Neural cell (in vitro differentiated cells): ENCODE measurements around the gene PPP3R1. TPM values are rescaled to one million over a fixed set of nuclear protein-coding genes. Genes with fewer than 3 reads are reported as not detected.

Experiments
- H2AFZ ChIP-seq: fragments of 200-600, 300-800 bp; sonication (generic), shearing (Covaris generic); 2 replicates; pipeline ENCODE4 v1.6.0; 2014; ENCODE audit warnings: low read depth, mild to moderate bottlenecking, antibody characterized with exemption, low read length, moderate library complexity
- H3F3A ChIP-seq: fragments of 200-600 bp; shearing (Covaris generic); 2 replicates; pipeline ENCODE4 v1.6.1; 2016; ENCODE audit warnings: mild to moderate bottlenecking, moderate library complexity, mixed read lengths, antibody characterized with exemption, low read length; ENCODE audit not compliant: insufficient read depth, poor library complexity, severe bottlenecking
- H3K27ac ChIP-seq: fragments of 200-600, 300-800 bp; sonication (generic), shearing (Covaris generic); 2 replicates; pipeline ENCODE4 v1.5.1; 2014; ENCODE audit warnings: mild to moderate bottlenecking, low read length, moderate library complexity
- H3K27me3 ChIP-seq: fragments of 300-800, 200-600 bp; sonication (generic), shearing (Covaris generic); 2 replicates; pipeline ENCODE4 v1.6.0; 2014; ENCODE audit warnings: mild to moderate bottlenecking, low read depth, low read length, moderate library complexity; ENCODE audit not compliant: insufficient read depth
- H3K36me3 ChIP-seq: fragments of 300-800, 200-600 bp; sonication (generic), shearing (Covaris generic); 2 replicates; pipeline ENCODE4 v1.5.1; 2014; ENCODE audit warnings: mild to moderate bottlenecking, antibody characterized with exemption, low read length, moderate library complexity; ENCODE audit not compliant: insufficient read depth
- H3K4me2 ChIP-seq: fragments of 300-800, 200-600 bp; sonication (generic), shearing (Covaris generic); 2 replicates; pipeline ENCODE4 v1.6.0; 2014; ENCODE audit warnings: mild to moderate bottlenecking, low read length
- H3K4me3 ChIP-seq: fragments of 300-800, 200-600 bp; sonication (generic), shearing (Covaris generic); 2 replicates; pipeline ENCODE4 v1.5.1; 2014; ENCODE audit warnings: mild to moderate bottlenecking, low read length, moderate library complexity
- H3K79me2 ChIP-seq: fragments of 200-600 bp; shearing (Covaris generic); replicated peaks from 2 replicates; pipeline ENCODE4 v1.6.0; 2014; ENCODE audit warnings: mild to moderate bottlenecking, low read length, moderate library complexity; ENCODE audit not compliant: insufficient read depth
- H3K9ac ChIP-seq: fragments of 300-800, 200-600 bp; sonication (generic), shearing (Covaris generic); 2 replicates; pipeline ENCODE4 v1.6.1; 2016; ENCODE audit warnings: mild to moderate bottlenecking, low read length, mixed read lengths
- H3K9me2 ChIP-seq: fragments of 200-600 bp; shearing (Covaris generic); 2 replicates; pipeline ENCODE4 v1.6.1; 2016; ENCODE audit warnings: mild to moderate bottlenecking, low read length, mixed read lengths; ENCODE audit not compliant: insufficient read depth
- H3K9me3 ChIP-seq: fragments of 200-600, 300-800 bp; sonication (generic), shearing (Covaris generic); 2 replicates; pipeline ENCODE4 v1.6.1; 2016; ENCODE audit warnings: mild to moderate bottlenecking, mixed run types, low read length, moderate library complexity, mixed read lengths
- H4K20me1 ChIP-seq: fragments of 200-600 bp; shearing (Covaris generic); 2 replicates; pipeline ENCODE4 v1.6.1; 2016; ENCODE audit warnings: mild to moderate bottlenecking, mixed run types; ENCODE audit not compliant: insufficient read depth
- CTCF ChIP-seq: fragments of 450-650 bp; IDR thresholded peaks from 2 replicates; pipeline ENCODE4 v1.5.1; 2014; ENCODE audit warnings: antibody characterized with exemption, mild to moderate bottlenecking, moderate library complexity; ENCODE audit not compliant: poor library complexity, severe bottlenecking
- EP300 ChIP-seq: fragments of 450-650 bp; conservative IDR thresholded peaks from 2 replicates; pipeline ENCODE4 v1.6.1; 2014; ENCODE audit warnings: antibody characterized with exemption, mild to moderate bottlenecking, moderate library complexity; ENCODE audit not compliant: poor library complexity, severe bottlenecking
- EZH2 ChIP-seq: fragments of 200-600, 300-800 bp; shearing (Covaris generic), sonication (generic); IDR thresholded peaks from 2 replicates; pipeline ENCODE4 v1.6.1; 2014; ENCODE audit warnings: antibody characterized with exemption, low read length, borderline replicate concordance, mild to moderate bottlenecking; ENCODE audit not compliant: insufficient read depth, poor library complexity, severe bottlenecking
- MXI1 ChIP-seq: fragments of 450-650 bp; conservative IDR thresholded peaks from 2 replicates; pipeline ENCODE4 v1.6.1; 2014; ENCODE audit warnings: antibody characterized with exemption, mild to moderate bottlenecking; ENCODE audit not compliant: poor library complexity, severe bottlenecking
- POLR2AphosphoS5 ChIP-seq: IDR thresholded peaks from 2 replicates; pipeline ENCODE4 v1.6.1; 2012
- RAD21 ChIP-seq: fragments of 450-650 bp; conservative IDR thresholded peaks from 2 replicates; pipeline ENCODE4 v1.6.1; 2014; ENCODE audit warnings: antibody characterized with exemption, mild to moderate bottlenecking, moderate library complexity
- REST ChIP-seq: IDR thresholded peaks from 2 replicates; pipeline ENCODE4 v1.6.1; 2012; ENCODE audit warnings: borderline replicate concordance
- SMC3 ChIP-seq: fragments of 450-650 bp; conservative IDR thresholded peaks from 2 replicates; pipeline ENCODE4 v1.6.1; 2014; ENCODE audit warnings: antibody characterized with exemption, mild to moderate bottlenecking, moderate library complexity; ENCODE audit not compliant: poor library complexity
- TAF1 ChIP-seq: IDR thresholded peaks from 2 replicates; pipeline ENCODE4 v1.6.1; 2012; ENCODE audit warnings: low read depth
- polyA plus RNA-seq: library from polyadenylated mRNA; depleted of rRNA; stranded (reverse); fragments of >200 nt; gene quantifications from 2 replicates; pipeline ENCODE4 v1.2.3, GENCODE V29; 2014

Gene PPP3R1
- polyA plus RNA-seq, 1 donor from 2014 or later: 45.3 TPM

- H2AFZ ChIP-seq: no peak overlapping the region
- no peak for TF ChIP-seq SMC3
- TF ChIP-seq TAF1: no peak
- no peak overlapping the region for H3K27ac ChIP-seq
- H3K4me3 ChIP-seq: no peak overlapping the region
- H3K36me3 ChIP-seq: no peaks in the 10 kb centered on the region
- H3F3A ChIP-seq: no peaks in the 10 kb centered on the region
- H3K9me2 ChIP-seq: no peaks in the 10 kb centered on the region
- H4K20me1 ChIP-seq: no peaks in the 10 kb centered on the region
- H3K9ac ChIP-seq: no peak overlapping the region
- H3K9me3 ChIP-seq: no peaks in the 10 kb centered on the region
- H3K79me2 ChIP-seq: no peaks in the 10 kb centered on the region
- H3K4me2 ChIP-seq: no peak overlapping the region
- H3K27me3 ChIP-seq: no peaks in the 10 kb centered on the region
These were observed 73.2 kb downstream of the PPP3R1 start for GRCh38 chr2:68178954-68179627.

GRCh38 chr2:68178432-68178831, 73.9 kb downstream of the PPP3R1 start:
- Histone ChIP-seq H3K27me3 (no peaks in the 10 kb centered on the region), H3K79me2 (no peaks in the 10 kb centered on the region), H3F3A (no peaks in the 10 kb centered on the region), H3K27ac (no peak overlapping the region), H3K4me2 (no peak overlapping the region), H2AFZ (no peak overlapping the region), H3K36me3 (no peaks in the 10 kb centered on the region), H3K9me2 (no peaks in the 10 kb centered on the region), H3K9ac (no peak overlapping the region), H4K20me1 (no peaks in the 10 kb centered on the region), H3K9me3 (no peaks in the 10 kb centered on the region), H3K4me3 (no peak overlapping the region)
- TF ChIP-seq POLR2AphosphoS5 (no peak), REST (no peak), EP300 (no peak), CTCF (no peak), SMC3 (no peak), EZH2 (no peak), RAD21 (no peak), TAF1 (no peak), MXI1 (no peak)

- Histone ChIP-seq H3K27ac (no peak overlapping the region), H3K4me3 (no peak overlapping the region), H3K9me3 (no peaks in the 10 kb centered on the region), H3K9me2 (no peaks in the 10 kb centered on the region), H3K9ac (no peak overlapping the region), H3K36me3 (no peaks in the 10 kb centered on the region), H3K79me2 (no peaks in the 10 kb centered on the region), H3F3A (no peaks in the 10 kb centered on the region), H3K4me2 (no peak overlapping the region), H4K20me1 (no peaks in the 10 kb centered on the region), H2AFZ (no peak overlapping the region), H3K27me3 (no peaks in the 10 kb centered on the region)
- no peak for TF ChIP-seq MXI1
- TF ChIP-seq SMC3: no peak
- no peak for TF ChIP-seq CTCF
- no peak for TF ChIP-seq TAF1
- no peak for TF ChIP-seq EZH2
- no peak for TF ChIP-seq REST
- no peak for TF ChIP-seq RAD21
- no peak for TF ChIP-seq EP300
- TF ChIP-seq POLR2AphosphoS5: no peak
These were observed 74.8 kb downstream of the PPP3R1 start for GRCh38 chr2:68177541-68177940.
